Testis (tissue), 2 donors: ENCODE data around the gene SCO1.
"Not testable (repeated sequence)": the region's sequence is repeated elsewhere in the genome, so short reads cannot be mapped to it uniquely, and the experiment has no call there.

ENCODE experiments used
- POLR2A ChIP-seq: fragments of 450-650 bp; IDR thresholded peaks from one replicate; pipeline ENCODE4 v1.6.1; 2017; ENCODE audit warnings: antibody characterized with exemption, mild to moderate bottlenecking, moderate library complexity
- TF ChIP-seq, protein P1 (sequence below), 3 experiments: fragments of 450-650 bp in 2 of 3; fragments of 200-600 bp in 1 of 3; sonication (generic) in 1 of 3; IDR thresholded peaks; one replicate each; pipeline ENCODE4 v1.5.1; 2016 to 2019; ENCODE audit warnings: antibody characterized with exemption in 3 of 3, mild to moderate bottlenecking in 2 of 3, moderate library complexity in 1 of 3

- TF ChIP-seq, protein P1, sequence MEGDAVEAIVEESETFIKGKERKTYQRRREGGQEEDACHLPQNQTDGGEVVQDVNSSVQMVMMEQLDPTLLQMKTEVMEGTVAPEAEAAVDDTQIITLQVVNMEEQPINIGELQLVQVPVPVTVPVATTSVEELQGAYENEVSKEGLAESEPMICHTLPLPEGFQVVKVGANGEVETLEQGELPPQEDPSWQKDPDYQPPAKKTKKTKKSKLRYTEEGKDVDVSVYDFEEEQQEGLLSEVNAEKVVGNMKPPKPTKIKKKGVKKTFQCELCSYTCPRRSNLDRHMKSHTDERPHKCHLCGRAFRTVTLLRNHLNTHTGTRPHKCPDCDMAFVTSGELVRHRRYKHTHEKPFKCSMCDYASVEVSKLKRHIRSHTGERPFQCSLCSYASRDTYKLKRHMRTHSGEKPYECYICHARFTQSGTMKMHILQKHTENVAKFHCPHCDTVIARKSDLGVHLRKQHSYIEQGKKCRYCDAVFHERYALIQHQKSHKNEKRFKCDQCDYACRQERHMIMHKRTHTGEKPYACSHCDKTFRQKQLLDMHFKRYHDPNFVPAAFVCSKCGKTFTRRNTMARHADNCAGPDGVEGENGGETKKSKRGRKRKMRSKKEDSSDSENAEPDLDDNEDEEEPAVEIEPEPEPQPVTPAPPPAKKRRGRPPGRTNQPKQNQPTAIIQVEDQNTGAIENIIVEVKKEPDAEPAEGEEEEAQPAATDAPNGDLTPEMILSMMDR (IDR thresholded peaks at IDR 0.05) = not testable (repeated sequence)
- not testable (repeated sequence) for TF ChIP-seq POLR2A
Observed at GRCh38 chr17:10732121-10732520, 34.8 kb upstream of the SCO1 start.
